Mucosa of descending colon (tissue), 3 donors: ENCODE measurements around the gene ABHD2. TPM values are rescaled to one million over a fixed set of nuclear protein-coding genes. Genes with fewer than 3 reads are reported as not detected.

Experiments used
- ATAC-seq: fragments of 200-7000 bp; cut with Tn5 transposase; one replicate; pipeline ENCODE4 v1.9.1; 2020; ENCODE audit warnings: mild to moderate bottlenecking, moderate library complexity
- DNase-seq, 3 donors: peaks; one replicate each; pipeline ENCODE4 v3.0.0-alpha.2; 2020
- H3K36me3 ChIP-seq: fragments of 200-600 bp; one replicate; pipeline ENCODE4 v1.8.0; 2021; ENCODE audit warnings: low read depth, mild to moderate bottlenecking
- H3K4me1 ChIP-seq: fragments of 200-600 bp; one replicate; pipeline ENCODE4 v1.8.0; 2021; ENCODE audit warnings: low read depth, mild to moderate bottlenecking
- H3K4me3 ChIP-seq: fragments of 200-600 bp; one replicate; pipeline ENCODE4 v1.8.0; 2021; ENCODE audit warnings: mild to moderate bottlenecking
- H3K9me3 ChIP-seq: fragments of 200-600 bp; one replicate; pipeline ENCODE4 v1.8.0; 2021; ENCODE audit warnings: mild to moderate bottlenecking
- intact Hi-C, 2 donors: fragments of 100-400 bp; cut with DNase I in 1 of 2; cut with micrococcal nuclease in 1 of 2; formaldehyde crosslinking; loops; one replicate each; pipeline versions ENCODE4 v1.11.0 to v1.11.1; 2022; cut with DNase I, micrococcal nuclease
- total RNA-seq, 3 donors: library from RNA; stranded (reverse); fragmentation: NEBNext Ultra II Directional in 2 of 3; extraction: Animal tissue kit (Norgen Biotek cat#: 25700) in 2 of 3; gene quantifications; one replicate each; pipeline versions ENCODE4 v1.2.1 to v1.2.4, GENCODE V29; 2021 to 2023
- TF ChIP-seq, protein P1 (sequence below): fragments of 200-600 bp; IDR thresholded peaks from one replicate; pipeline ENCODE4 v1.8.0; 2022; ENCODE audit warnings: antibody characterized with exemption, mild to moderate bottlenecking
- donor health status: DM: no; HTN: no; CAD: no; lungs with moderate emphysema.
- donor health status: DM: no; HTN: no; CAD: no.
- donor health status: DM: no; HTN: yes; CAD: no.

ABHD2 gene
- total RNA-seq, 3 donors from 2014 or later = 82.2 to 156 (median 92.7) TPM

DNA sequence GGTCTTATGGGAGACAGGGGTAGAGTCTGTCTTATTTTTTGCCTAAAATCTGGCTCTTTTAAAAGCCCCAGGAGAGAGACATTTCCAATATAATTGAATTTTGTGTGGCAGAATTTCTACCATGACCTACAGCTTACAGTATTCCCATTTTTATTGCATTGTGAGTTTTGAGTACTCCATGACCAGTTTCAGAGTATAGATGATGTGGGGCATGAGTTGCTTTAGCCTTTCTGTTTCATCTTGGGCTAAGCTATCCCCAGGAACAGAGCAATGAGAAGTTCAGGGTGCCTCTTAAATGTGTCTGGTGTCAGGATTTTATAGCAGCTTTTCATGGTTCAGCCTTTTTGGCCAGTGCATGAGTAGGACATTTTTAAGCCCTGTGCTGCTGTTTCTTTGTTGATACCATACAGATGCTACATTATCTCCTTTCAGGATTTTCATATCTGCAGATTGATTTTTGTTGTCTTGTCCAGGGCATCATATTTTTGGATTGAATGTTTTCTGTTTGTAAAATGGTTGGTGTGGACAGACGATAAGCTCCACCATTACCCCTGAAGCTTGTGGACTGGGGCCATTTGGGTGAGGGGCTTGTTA lies 3.5 kb downstream of the ABHD2 start:
- H3K4me3 ChIP-seq = no peak overlapping the region
- H3K4me1 ChIP-seq = peaks cover 29% of the 10 kb centered on the region

DNA sequence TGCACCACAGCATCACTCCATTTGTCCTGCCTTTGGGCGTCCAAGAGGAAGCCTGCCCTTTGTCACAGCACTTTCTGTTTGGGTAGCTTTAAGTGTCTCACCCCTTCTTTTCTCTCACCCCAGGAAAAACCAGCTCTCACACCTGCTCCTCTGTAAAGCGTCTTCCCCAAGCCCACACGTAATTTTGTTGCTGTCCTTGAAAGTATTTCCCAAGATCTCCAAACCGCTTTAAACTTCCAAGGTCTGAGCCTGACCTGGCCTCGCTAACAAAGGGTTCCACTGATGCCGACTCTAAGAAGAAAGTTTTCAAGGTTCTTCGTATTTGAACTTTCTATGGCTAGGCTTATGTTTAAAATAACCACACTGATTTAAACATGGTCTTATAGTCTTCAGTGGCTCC lies 5.3 kb downstream of the ABHD2 start:
- no peaks in the 10 kb centered on the region for H3K9me3 ChIP-seq
- TF ChIP-seq, protein P1, sequence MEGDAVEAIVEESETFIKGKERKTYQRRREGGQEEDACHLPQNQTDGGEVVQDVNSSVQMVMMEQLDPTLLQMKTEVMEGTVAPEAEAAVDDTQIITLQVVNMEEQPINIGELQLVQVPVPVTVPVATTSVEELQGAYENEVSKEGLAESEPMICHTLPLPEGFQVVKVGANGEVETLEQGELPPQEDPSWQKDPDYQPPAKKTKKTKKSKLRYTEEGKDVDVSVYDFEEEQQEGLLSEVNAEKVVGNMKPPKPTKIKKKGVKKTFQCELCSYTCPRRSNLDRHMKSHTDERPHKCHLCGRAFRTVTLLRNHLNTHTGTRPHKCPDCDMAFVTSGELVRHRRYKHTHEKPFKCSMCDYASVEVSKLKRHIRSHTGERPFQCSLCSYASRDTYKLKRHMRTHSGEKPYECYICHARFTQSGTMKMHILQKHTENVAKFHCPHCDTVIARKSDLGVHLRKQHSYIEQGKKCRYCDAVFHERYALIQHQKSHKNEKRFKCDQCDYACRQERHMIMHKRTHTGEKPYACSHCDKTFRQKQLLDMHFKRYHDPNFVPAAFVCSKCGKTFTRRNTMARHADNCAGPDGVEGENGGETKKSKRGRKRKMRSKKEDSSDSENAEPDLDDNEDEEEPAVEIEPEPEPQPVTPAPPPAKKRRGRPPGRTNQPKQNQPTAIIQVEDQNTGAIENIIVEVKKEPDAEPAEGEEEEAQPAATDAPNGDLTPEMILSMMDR = no peak
- no peak for ATAC-seq
- intact Hi-C loops = no loop called here
- no peak overlapping the region for H3K4me3 ChIP-seq
- DNase-seq = no peak
- H3K36me3 ChIP-seq = no peaks in the 10 kb centered on the region
- peaks cover 32% of the 10 kb centered on the region for H3K4me1 ChIP-seq

More for the DNA sequence above, 3.5 kb downstream of the ABHD2 start:
- intact Hi-C loops = no loop called here
- Histone ChIP-seq H3K36me3 (no peaks in the 10 kb centered on the region), H3K9me3 (no peaks in the 10 kb centered on the region)
- TF ChIP-seq, protein P1 = no peak
- DNase-seq (no peak), ATAC-seq (no peak)

- intact Hi-C loops = no loop called here
- H3K4me1 ChIP-seq = peaks cover 24% of the 10 kb centered on the region
- TF ChIP-seq, protein P1 = no peak
- no peak overlapping the region for H3K4me3 ChIP-seq
- no peaks in the 10 kb centered on the region for H3K9me3 ChIP-seq
- no peak for DNase-seq
- H3K36me3 ChIP-seq = no peaks in the 10 kb centered on the region
- no peak for ATAC-seq
These were observed 6.8 kb downstream of the ABHD2 start for GRCh38 chr15:89095073-89095472.

- no peaks in the 10 kb centered on the region for H3K36me3 ChIP-seq
- no peak overlapping the region for H3K4me3 ChIP-seq
- no peaks in the 10 kb centered on the region for H3K9me3 ChIP-seq
- intact Hi-C loops = no loop called here
- H3K4me1 ChIP-seq = peaks cover 24% of the 10 kb centered on the region
- TF ChIP-seq, protein P1 = no peak
- DNase-seq (no peak), ATAC-seq (no peak)
These were observed 7.3 kb downstream of the ABHD2 start for GRCh38 chr15:89095556-89095955.

DNA sequence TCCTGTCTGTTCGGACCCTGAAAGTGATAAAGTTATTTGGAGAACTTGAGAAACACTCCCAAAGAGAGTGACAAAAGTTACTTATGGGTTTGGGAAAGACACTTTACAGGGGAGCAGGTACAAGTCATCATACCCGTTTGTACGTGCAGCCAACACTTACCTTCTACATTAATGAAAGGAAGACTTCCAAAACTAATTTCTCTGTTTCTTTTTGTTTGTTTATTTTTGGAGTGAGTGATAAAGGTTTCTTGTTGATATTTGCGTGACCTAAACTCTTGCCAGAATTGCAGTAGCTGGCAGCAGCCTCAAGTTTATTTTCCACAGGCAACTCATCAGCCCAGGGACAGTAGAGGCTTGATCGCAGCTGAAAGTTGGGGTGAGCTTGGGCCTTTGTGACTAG lies 8.4 kb downstream of the ABHD2 start:
- H3K9me3 ChIP-seq = no peaks in the 10 kb centered on the region
- TF ChIP-seq, protein P1 = no peak
- no peak for ATAC-seq
- no peak overlapping the region for H3K4me3 ChIP-seq
- peaks cover 29% of the 10 kb centered on the region for H3K4me1 ChIP-seq
- no peaks in the 10 kb centered on the region for H3K36me3 ChIP-seq
- intact Hi-C loops = no loop called here
- DNase-seq = no peak

DNA sequence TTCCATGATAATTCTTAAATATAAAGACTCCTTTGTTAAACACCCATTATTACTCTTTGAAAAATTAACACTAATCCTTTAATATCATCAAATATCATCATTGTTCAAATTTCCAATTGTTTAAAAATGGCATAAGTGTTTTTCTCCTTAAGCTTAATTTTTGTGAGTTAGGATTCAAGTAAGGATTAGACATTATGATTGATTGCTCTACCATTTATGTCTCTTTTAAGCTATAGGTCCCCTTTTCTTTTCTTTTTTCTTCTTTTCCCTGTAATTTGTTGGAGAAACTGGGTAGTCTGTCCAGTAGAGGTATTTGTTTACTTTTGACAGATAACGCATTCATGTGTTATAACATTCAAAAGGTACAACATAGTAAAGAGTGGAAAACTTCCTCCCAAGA lies 9.1 kb downstream of the ABHD2 start:
- Histone ChIP-seq H3K4me1 (peaks cover 29% of the 10 kb centered on the region), H3K4me3 (no peak overlapping the region), H3K36me3 (no peaks in the 10 kb centered on the region), H3K9me3 (no peaks in the 10 kb centered on the region)
- no peak for ATAC-seq
- intact Hi-C loops = no loop called here
- DNase-seq = no peak
- TF ChIP-seq, protein P1 = no peak
